Prostate gland (tissue), 2 donors: ENCODE measurements around the gene CAT. TPM values are rescaled to one million over a fixed set of nuclear protein-coding genes. Genes with fewer than 3 reads are reported as not detected.

ENCODE experiments used
- DNase-seq: peaks from one replicate; pipeline ENCODE4 v3.0.0-alpha.2; 2019; ENCODE audit warnings: low spot score
- H3K27ac ChIP-seq, 2 donors: fragments of 200-600 bp; sonication (generic); 2 replicates each; pipeline ENCODE4 v1.5.1; 2017 to 2019
- H3K27me3 ChIP-seq: fragments of 200-600 bp; sonication (generic); replicated peaks from 2 replicates; pipeline ENCODE4 v1.5.1; 2019; ENCODE audit not compliant: insufficient read depth
- H3K36me3 ChIP-seq, 2 donors: fragments of 200-600 bp; sonication (generic); 1 replicate in 1 of 2; 2 replicates in 1 of 2; pipeline versions ENCODE4 v1.5.1 to v1.8.1; 2017 to 2019
- H3K4me1 ChIP-seq: fragments of 200-600 bp; sonication (generic); replicated peaks from 2 replicates; pipeline ENCODE4 v1.5.1; 2019
- H3K4me3 ChIP-seq, 2 donors: fragments of 200-600 bp; sonication (generic); 2 replicates each; pipeline ENCODE4 v1.5.1; 2017 to 2019
- H3K9me3 ChIP-seq: fragments of 200-600 bp; sonication (generic); 2 replicates; pipeline ENCODE4 v1.5.1; 2017
- POLR2A ChIP-seq: fragments of 450-650 bp; IDR thresholded peaks from one replicate; pipeline ENCODE4 v1.6.1; 2016; ENCODE audit warnings: antibody characterized with exemption, mild to moderate bottlenecking
- POLR2AphosphoS5 ChIP-seq: sonication (generic); formaldehyde crosslinking; IDR thresholded peaks from one replicate; pipeline ENCODE4 v1.6.1; 2017; ENCODE audit warnings: antibody characterized with exemption
- WGBS: methylation state at CpG from one replicate; pipeline ENCODE4 v1.1.5; 2018; 5-methylcytosine and 5-hydroxymethylcytosine counted together
- intact Hi-C: fragments of 100-400 bp; cut with DNase I; formaldehyde crosslinking; loops from one replicate; pipeline ENCODE4 v1.14.2; 2022
- total RNA-seq, 2 donors: library from RNA; depleted of rRNA; stranded (reverse); fragments of >200 nt; gene quantifications; one replicate each; pipeline ENCODE4 v1.1.0, GENCODE V29; 2016
- TF ChIP-seq, protein P1 (sequence below), 4 experiments: fragments of 200-600 bp in 2 of 4; fragments of 450-650 bp in 2 of 4; sonication (generic) in 2 of 4; IDR thresholded peaks; 1 replicate in 3 of 4; 2 replicates in 1 of 4; pipeline ENCODE4 v1.5.1; 2016 to 2019; ENCODE audit warnings: antibody characterized with exemption in 4 of 4, mild to moderate bottlenecking in 2 of 4, moderate library complexity in 2 of 4

CAT gene
- total RNA-seq, 2 donors from 2014 or later: 67.3 to 167 TPM

GRCh38 chr11:34427186-34427805 lies 11.4 kb upstream of the CAT start:
- intact Hi-C loops: no loop called here
- H3K36me3 ChIP-seq: no peaks in the 10 kb centered on the region
- H3K9me3 ChIP-seq: no peaks in the 10 kb centered on the region
- H3K27ac ChIP-seq: no peak overlapping the region
- no peaks in the 10 kb centered on the region for H3K27me3 ChIP-seq
- no peak overlapping the region for H3K4me3 ChIP-seq
- DNase-seq: no peak
- 35% methylated on average over 4 of the region's 4 CpGs for WGBS
- peaks cover 1% of the 10 kb centered on the region for H3K4me1 ChIP-seq
- TF ChIP-seq, protein P1, sequence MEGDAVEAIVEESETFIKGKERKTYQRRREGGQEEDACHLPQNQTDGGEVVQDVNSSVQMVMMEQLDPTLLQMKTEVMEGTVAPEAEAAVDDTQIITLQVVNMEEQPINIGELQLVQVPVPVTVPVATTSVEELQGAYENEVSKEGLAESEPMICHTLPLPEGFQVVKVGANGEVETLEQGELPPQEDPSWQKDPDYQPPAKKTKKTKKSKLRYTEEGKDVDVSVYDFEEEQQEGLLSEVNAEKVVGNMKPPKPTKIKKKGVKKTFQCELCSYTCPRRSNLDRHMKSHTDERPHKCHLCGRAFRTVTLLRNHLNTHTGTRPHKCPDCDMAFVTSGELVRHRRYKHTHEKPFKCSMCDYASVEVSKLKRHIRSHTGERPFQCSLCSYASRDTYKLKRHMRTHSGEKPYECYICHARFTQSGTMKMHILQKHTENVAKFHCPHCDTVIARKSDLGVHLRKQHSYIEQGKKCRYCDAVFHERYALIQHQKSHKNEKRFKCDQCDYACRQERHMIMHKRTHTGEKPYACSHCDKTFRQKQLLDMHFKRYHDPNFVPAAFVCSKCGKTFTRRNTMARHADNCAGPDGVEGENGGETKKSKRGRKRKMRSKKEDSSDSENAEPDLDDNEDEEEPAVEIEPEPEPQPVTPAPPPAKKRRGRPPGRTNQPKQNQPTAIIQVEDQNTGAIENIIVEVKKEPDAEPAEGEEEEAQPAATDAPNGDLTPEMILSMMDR (IDR thresholded peaks at IDR 0.05): no peak
- TF ChIP-seq POLR2A (no peak), POLR2AphosphoS5 (no peak)

DNA sequence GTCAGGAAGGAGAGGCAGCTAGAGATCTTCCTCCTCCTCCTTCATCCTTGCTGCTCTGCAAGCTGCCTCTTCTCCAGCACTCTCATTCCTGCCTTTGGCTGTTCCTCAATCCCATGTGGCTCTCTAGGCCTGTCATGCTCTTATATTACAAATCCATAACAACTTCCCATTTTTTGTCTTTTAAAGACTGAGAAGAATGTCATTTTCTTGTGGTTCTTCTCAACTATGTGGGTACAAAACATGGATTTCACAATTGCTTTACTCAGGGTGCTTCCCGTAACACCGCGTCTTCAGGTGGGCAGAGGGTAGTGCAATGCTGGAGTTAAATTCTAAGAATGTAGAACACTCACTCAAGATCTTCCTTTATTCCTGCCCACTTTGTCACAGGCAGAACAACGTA lies 6.8 kb upstream of the CAT start:
- Histone ChIP-seq H3K9me3 (no peaks in the 10 kb centered on the region), H3K27ac (no peak overlapping the region), H3K4me3 (no peak overlapping the region), H3K4me1 (no peaks in the 10 kb centered on the region), H3K27me3 (no peaks in the 10 kb centered on the region), H3K36me3 (no peaks in the 10 kb centered on the region)
- intact Hi-C loops: loop anchor here (10.0 kb wide), 1 partner anchor 483 kb away; the partner anchor contains the start of genes APIP and PDHX
- no peak for DNase-seq
- TF ChIP-seq, protein P1 (IDR thresholded peaks at IDR 0.05): no peak
- TF ChIP-seq POLR2A: no peak
- WGBS: 93% methylated on average over 4 of the region's 4 CpGs

DNA sequence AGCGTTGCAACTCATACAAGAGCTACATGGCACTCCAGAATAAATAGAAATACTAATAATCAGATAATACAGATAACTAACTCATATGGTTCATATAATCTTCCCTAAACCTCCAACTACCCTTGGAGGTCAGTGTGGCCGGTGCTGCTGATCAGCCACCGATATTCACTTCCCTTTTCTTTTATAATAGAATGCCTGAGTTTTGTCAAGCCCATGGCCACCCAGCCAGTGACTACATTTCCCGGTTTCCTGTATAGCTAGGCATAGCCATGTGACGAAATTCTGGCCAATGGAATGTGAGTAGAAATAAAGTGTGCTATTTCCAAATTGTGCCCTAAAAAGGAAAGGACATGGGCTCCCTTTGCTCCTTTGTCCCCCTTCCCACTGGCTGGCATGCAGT lies 5.9 kb upstream of the CAT start:
- H3K9me3 ChIP-seq: no peaks in the 10 kb centered on the region
- H3K4me1 ChIP-seq: no peaks in the 10 kb centered on the region
- intact Hi-C loops: loop anchor here (10.0 kb wide), 1 partner anchor 482 kb away; the partner anchor contains the start of genes APIP and PDHX
- no peak for TF ChIP-seq POLR2AphosphoS5
- TF ChIP-seq, protein P1 (IDR thresholded peaks at IDR 0.05): no peak
- no peak for TF ChIP-seq POLR2A
- 82% methylated on average over 5 of the region's 5 CpGs for WGBS
- DNase-seq: no peak
- no peaks in the 10 kb centered on the region for H3K27me3 ChIP-seq
- H3K27ac ChIP-seq: no peak overlapping the region
- H3K36me3 ChIP-seq: no peaks in the 10 kb centered on the region
- H3K4me3 ChIP-seq: no peak overlapping the region

DNA sequence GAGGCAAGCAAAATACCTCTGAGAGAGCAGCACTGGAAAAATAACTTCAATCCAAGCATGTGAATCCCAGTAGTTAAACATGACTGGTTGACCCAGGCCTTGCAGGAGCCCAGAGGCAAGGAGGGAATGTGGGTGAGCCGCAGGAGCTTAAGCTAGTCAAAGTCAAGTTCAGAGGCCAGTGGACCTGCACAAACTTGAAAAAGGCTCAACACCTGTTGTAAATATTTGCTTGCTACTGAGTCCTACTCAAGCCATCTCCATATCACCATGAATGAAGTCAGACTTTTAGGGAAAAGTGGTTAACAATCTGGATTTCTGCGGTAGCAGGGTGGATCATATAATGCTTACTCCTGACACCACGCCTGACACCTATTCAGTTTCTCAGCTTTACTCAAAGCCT lies 4.8 kb upstream of the CAT start:
- no peaks in the 10 kb centered on the region for H3K36me3 ChIP-seq
- H3K9me3 ChIP-seq: no peaks in the 10 kb centered on the region
- no peaks in the 10 kb centered on the region for H3K4me1 ChIP-seq
- no peak overlapping the region for H3K27ac ChIP-seq
- intact Hi-C loops: loop anchor here (10.0 kb wide), 1 partner anchor 481 kb away; the partner anchor contains the start of genes APIP and PDHX
- 87% methylated on average over 3 of the region's 3 CpGs for WGBS
- DNase-seq: no peak
- no peak overlapping the region for H3K4me3 ChIP-seq
- H3K27me3 ChIP-seq: no peaks in the 10 kb centered on the region
- TF ChIP-seq, protein P1 (IDR thresholded peaks at IDR 0.05): no peak
- TF ChIP-seq POLR2A (no peak), POLR2AphosphoS5 (no peak)
